GM21515 (cell line): ENCODE measurements around the gene PIGO.

ENCODE experiments used
- ATAC-seq: cut with Tn5 transposase; IDR thresholded peaks from one replicate; pipeline ENCODE4 v1.9.1; 2021; ENCODE audit not compliant: unreplicated experiment

The PIGO gene

DNA sequence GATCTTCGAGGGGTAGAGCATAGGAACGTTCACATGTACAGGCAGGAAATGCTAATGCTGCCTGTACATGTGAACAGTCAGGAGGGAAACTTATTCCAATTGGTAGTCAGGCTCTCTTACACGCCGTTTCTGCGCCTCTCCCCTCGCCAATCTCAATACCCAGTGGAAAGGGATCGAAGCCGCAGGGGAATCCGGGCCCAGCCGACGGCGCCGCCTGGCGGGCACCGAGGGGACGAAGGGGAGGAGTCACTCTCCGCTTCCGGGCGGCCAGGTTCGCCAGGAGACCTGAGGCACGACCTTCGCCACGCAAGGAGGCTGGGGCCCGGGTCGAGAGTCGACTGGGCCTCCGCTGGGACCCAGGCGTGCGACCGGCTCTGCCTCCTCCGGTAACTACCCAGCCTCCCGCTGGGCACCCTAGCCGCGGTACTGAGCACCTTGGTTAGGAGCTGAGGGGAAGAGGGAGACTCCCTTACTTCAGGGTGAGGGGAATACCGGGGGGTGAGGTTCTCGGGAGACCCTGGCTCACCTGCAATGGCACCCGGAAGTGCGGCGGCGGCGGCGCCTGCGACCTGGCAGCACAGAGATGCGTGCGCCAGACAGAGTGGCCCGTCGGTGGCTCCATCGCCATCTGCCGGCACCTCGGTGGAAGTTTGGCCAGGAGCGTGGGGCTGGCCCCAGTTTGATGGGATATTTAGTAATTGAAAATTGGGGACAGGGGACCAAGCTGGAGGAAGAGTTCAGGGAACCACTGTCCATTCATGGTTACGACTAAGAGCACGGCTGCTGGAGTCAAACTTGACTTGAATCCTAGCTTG is at the start of gene PIGO:
Gene PIGO (minus strand): TSS at position 557 of the 815 bp plus-strand sequence. CDS start 1,026 bp downstream, outside the sequence.
- peak; percentile 74 for ATAC-seq

DNA sequence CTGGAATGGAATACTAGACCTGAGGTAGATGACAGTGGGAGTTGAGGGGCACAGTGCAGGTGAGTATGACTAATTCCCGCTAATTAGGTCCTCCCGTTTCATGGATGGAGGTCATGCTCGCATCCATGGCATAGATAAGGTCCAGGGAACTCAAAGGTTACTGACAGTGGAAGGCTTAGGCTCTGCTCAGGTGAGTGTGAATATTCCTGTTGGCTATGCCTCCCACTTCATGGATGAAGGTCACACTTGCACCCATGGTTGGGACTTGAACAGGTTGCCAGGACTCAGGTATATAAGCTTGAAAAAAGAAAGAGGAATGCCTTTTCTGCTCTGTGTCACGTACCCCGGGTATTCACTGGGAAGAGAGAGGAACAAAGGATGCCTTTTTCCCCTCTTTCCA is 45.6 kb upstream of the PIGO start:
- no peak for ATAC-seq

DNA sequence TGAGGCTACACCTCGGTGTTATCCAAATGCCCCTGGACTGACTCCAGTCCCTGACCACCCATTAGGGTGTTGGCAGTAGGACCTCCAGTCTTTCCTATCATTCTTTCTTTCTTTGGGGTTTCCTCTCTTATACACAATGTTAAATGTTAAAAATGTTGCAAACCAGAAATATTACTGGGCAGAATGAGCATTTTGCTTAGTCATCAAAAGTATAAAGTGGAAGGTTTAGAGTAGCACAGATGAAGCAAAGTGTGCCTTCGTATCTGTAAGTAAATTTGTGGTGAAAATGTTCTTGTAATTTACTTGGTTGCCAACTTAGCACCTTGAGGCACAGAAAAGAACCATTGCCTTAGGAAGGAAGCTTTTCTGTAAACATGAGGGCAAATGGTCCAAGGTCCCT is 43.7 kb upstream of the PIGO start:
- ATAC-seq: no peak

DNA sequence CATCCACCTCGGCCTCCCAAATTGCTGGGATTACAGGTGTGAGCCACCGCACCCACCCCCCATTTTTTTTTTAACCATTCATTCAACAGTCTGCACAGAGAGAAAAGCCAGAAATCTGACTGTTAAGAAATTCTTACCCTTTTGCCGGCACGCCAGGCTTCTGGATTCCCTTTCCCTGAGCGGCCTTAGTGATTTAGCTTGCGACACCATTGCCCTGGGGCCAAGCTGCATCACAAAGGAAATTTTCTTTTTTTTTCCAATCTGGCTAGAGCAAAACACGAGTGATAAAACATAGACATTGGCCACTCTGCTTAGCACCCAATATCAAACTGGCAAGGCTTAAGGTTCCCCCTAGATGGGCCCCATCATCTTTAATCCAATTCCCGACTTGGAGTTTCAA is 40.5 kb upstream of the PIGO start:
- ATAC-seq: no peak

DNA sequence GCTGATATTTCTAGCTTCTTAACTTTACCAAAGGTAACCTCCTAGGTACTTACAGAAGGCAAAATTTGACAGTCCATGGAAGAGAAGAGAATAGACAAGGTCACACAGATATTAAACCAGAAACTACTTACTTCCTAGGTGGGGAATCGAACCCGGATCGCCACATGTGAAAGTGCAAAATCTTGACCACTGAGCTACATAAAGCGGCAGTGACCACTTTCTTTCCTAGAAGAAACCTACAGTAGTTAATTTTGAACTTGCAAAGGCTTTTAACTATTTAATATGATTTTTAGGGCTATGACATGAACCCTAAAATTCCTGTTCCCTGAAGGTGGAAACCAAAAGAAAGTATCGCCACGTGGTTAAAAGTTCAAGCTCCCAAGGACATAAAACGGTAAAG is 39.6 kb upstream of the PIGO start:
- ATAC-seq: no peak

DNA sequence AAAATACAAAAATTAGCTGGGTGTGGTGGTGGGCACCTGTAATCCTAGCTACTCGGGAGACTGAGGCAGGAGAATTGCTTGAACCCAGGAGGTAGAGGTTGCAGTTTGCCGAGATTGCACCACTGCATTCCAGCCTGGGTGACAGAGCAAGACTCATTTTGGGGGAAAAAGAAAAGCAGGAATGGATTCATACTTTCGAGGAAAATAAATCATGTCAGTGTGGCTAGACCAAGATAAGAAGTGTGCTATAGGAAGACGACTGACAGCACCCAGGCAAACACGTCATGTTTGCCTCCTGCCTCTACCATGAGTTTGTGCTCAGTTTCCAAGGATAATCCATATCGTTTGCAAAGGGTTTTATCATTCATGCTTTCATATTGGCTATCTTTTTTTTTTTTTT is 38.5 kb upstream of the PIGO start:
- ATAC-seq: no peak

DNA sequence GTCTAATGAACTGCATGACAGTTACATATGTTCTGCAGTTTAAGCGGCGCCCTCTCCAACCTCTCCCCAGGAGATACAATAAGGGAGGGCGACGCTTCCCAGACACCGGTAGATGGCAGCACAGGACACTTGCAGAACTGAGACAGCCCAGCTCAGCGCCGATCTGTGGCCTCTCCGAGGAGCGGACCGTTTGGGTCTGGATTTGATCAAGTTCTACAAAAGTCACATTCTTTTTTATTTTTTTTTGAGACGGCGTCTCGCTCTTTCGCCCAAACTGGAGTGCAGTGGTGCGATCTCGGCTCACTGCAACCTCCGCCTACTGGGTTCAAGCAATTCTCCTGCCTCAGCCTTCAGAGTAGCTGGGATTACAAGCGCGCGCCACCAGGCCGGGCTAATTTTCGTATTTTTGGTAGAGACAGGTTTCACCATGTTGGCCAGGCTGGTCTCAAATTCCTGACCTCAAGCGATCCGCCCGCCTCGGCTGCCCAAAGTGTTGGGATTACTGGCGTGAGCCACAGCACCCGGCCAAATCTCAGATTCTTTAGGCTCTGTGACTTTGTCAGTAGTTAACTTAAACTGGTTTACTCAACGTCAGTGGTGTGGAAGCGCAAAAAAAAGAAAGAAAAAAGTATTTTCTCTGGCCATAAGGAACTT is 20.6 kb upstream of the PIGO start:
- ATAC-seq: peak; percentile 56

DNA sequence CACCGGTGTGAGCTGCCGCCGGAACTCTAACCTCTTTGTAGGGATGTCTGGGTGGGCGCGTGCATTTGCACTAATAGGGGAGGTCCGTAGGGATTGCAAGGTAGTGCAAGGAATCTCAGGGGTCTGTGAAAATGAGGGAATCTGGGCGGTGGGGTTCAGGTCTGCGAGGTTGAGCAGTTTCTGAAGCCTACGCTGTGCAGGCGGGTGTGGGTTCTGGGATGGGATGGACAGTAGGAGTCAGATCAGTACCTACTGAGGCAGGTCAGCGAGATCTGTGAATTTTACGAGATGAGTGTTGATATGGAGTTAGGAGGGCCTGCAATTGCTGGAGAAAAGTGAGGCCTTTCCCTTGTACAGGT is 20.1 kb upstream of the PIGO start:
- no peak for ATAC-seq

DNA sequence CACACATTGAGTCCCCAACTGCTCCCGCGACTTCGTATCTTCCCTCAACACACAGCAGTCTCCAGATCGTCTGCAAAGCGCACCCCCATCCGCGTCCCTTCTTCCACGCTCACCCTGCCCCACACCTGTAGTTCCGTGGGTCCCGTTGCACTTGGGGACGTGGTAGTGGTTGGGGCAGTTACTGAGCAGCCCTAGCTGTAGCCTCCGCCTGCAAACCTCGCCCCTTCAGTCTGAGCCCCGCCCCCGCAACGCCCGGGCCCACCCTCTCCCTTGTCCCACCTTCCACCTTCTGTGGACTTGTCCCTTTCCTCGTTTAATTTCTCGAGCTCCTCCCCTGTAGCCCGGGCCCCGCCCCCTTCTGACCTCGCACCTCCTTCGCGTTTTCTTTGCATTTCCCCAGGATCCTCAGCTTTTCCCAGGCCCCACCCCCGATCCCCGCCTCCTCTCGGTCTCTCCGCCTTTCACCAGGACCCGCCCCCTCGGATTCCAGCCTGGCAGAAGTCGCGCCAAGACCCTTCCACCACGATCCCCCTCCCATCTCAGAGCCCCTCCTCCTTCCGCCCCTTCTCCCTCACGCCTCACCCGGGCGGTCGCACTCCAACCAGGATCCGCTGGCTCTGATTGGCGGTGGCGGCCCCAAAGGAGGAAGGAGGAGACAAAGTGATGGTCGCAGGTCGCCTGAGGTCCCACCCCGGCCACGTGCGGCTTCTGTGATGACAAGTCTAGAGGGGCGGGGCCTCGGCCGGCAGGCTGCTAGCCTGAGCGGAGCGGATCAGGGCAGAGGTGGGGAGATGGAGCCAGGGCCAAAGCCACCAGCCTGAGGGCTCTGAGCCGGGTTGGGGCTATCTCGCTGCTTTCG is 19.5 kb upstream of the PIGO start, which contains the start of gene ATOSB:
Gene ATOSB (minus strand): TSS at position 183 of the 859 bp plus-strand sequence. CDS start 7,588 bp downstream, outside the sequence.
- ATAC-seq: peak; percentile 61

DNA sequence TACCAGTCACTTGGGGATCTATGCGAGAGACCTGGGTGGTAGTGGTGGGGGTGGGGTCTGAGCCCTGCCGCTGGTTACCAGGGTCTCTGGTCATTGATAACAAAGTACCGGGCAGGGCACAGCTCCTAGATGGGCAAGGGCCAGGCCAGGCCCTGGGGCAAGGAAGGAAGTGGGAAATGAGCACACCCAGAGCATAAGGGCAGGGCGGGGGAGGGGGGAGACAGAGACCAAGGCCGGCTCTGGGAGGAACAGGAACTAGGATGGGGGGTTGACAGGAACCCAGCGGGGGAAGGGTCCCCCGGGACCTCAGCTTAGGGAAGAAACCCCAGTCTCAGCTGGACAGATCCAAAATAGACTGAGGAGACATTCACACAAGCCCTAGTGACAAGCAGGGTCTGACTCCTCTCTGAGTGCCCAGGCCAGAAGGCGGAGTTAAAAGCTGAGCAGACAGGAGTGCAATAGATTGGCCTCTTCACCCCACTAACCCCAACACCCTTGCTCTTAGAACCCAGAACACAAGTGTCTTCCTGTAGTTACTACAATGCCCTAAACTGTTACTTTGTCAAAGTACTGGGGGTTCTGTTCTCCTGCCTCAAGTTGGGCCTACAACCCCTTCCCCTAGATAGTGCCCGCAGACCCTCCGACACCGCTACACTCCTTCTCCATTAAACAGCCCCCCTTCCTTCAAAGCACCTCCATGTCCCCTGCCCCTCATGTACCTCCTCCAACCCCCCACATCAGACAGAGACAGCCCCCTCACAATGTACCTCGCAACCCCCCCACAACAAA is 18.6 kb upstream of the PIGO start:
- ATAC-seq: no peak

DNA sequence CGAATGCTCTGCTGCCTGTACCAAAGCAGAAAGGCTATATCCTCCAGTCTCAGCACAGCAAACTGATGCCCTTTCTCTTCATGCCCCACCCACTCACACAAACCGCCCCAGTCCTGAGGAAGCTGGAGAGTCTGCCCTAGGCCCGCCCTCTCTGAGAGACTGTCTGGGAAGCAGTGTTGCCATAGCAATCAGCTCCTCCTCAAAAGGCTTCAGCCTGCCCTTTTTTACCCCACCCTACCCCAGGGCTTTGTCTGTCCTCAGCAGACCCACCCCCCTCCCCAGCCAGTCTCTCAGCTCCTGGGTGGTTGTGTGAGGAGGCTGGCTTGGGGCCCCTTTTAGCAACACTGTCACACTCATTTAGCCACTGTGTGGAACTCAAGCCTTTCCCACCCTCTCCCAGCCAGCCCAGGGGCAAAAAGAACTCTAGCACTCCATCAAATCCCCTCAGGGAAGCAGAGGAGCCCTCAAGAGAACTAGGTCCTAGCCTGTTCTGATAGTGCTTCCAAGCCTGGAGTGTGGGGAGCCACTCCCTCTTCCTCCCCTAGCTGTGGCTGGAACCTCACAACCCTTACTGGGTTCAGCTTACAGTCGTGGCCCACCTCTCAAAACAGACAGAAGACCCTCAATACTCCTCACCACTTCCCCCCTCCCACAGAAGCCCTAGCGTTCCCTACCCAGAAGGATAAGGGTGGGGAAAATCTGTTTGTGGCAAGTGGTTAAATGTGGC is 17.9 kb upstream of the PIGO start:
- ATAC-seq: no peak

DNA sequence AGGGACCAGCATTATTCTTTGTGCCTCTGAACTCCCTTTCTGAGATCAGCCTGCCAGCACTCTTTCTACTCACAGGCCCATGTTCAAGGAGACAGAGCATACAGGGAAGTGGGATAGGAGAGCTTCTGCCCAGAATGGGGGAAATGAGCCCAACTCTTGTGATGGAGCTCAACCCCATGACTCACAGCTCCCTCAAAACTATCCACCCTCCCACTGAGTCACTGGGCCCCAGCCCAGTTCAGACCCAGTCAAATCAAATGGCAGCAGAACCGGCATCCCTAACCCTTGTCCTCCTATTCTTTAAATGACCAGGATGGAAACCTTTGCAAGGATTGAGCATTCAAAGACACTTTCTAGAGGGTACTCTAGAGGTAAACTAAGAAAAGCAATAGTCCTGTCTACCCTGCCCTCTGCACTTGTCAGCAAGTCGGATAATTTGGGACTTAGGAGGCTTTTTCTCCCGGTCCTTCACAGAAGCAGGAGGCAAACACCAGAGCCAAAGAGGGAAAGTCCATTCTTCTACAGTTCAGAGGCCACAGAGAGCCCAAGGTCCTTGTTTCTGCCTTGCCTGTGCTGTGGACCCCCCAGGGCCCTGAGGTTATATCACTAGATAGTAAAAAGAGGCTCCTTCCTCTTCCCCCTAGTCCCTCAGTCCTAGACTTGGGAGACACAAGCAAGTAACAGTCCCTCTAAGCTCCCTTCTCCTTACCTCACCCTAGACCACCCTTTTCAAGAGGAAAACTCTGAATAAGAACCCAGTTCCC is 16.0 kb upstream of the PIGO start:
- ATAC-seq: no peak

DNA sequence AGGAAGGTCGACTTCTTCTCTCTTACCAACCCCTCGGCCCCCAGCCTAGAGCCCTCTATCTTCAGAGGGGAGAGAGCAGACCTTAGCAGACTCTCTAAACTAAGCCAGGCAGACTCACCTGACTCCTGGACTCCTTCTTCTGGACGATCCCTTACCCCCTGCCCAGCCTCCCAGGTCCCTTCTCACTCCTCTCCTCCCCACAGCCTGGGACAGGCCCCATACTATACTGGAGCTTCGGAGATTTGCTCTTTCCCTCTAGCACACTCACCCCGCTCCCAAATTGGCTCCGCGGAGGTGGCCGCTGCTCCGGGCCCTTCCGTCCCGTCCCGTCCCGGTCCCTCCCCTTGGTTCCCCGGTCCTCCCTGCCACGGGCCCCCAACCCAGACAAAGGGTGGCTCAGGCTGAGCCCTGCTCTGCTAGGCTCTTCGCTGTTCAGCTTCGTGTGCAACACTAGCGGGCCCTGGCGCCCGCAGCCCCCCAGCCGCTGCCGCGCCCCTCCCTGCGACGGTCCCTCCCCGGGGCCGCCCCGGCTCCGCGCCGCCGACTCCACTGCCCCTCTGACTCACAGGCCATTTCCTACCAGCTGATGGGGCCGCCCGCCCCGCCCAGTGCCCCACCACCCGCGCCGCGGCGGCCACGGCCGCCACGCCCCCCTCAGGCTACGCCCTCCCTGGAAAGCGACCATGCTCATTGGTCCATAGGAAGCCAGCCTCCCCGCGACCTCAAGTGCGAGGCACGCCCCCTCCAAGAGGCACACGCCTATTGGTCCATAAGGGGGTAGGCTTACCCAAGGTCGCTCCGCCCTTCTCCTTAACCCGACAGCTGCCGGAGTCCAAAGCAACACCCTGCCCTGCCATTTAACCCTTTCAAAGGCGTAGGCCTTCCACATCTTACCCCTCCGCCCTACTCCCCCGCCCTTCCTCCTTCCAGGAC is 14.9 kb upstream of the PIGO start:
- ATAC-seq: peak; percentile 67

DNA sequence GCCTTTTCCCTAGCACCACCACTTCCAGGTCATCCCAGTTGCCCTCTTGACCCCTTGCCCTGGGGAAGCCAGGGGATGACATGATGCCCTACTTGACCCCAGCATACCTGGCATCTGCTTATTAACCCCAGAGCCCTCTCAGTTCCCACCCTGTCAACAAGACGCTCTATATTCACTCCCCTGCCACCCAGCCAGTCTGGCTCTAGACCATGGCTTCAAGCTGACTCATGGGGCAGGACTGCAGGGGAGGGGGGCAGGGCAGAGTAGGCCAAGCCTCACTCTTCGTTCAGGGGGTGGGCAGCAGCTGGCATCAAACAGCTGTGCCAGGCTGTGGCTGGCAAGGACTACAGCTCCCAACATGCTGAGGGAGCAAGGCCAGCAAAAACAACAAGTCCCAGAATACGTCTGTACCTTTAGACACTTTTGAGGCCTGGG is 14.0 kb upstream of the PIGO start:
- no peak for ATAC-seq

DNA sequence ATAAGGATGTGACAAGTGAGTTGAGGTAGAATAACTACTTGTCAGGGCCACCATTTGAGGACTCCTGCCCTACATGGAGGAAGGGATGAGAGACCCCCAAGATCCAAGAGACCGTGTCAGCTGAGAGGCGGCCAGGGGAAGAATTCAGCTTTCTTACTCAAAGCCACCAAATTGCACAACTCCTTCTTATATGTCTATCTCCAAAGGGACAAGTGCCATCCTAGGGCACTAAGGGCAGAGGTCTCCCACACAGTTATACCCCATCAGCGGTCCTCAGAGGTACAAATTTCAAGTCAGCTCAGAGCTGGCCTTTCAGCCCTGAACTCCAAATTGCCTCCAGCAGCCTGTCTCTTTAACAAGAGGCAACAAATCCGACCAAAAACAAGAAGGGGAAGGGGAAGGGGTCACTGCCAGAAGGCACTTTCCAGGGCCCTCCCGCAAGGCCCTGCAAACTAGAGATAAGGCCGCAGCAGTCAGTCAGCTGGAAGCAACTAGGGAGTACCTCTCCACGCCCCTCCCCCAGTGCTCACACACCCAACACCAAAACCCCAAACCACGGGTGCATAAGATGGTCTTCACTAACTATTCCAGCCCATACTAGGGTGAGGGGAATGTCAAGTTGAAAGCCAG is 12.7 kb upstream of the PIGO start:
- ATAC-seq: no peak

DNA sequence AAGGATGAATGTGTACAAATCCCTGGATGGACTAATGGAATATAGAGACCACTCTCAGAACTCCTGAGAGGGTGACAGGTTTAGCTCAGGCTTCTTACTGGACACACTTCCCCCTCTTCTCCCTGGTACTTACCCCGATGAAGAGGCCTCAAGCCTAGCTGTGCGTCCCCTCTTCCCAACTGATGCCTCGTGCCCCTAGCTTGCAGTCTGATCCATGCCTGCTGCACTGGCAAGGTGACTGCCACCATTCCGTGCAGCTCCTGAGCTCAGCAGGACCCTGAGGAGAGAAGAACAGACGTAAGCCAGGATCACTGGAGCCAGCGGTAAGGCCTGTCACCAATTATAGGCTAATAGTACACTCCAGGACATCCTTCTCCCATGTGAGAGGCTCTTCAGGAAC is 12.1 kb upstream of the PIGO start:
- no peak for ATAC-seq
